IMR-90 (cell line): ENCODE results near the gene OR10D3. TPM values are rescaled to one million over a fixed set of nuclear protein-coding genes. Genes with fewer than 3 reads are reported as not detected.

Experiments used
- ATAC-seq: fragments of 200-7000 bp; cut with Tn5 transposase; 2 replicates; pipeline ENCODE4 v1.9.1; 2020; ENCODE audit warnings: low read depth, mild to moderate bottlenecking, moderate library complexity
- BruUV-seq: library from RNA; stranded (reverse); fragments of 400-500 nt; replicated peaks from 2 replicates; lab custom pipeline; 2021; lab: Mats Ljungman, UMichigan
- CTCF ChIA-PET: fragments of 300-600 bp; formaldehyde crosslinking; extraction: SDS; loops from one replicate; lab custom pipeline; 2021; ENCODE audit warnings: antibody characterized with exemption; lab: Yijun Ruan, JAX
- POLR2A ChIA-PET: fragments of 300-600 bp; sonication (Branson Sonifier 250); formaldehyde crosslinking; loops from one replicate; lab custom pipeline; 2022; ENCODE audit warnings: antibody characterized with exemption; ENCODE audit not compliant: unreplicated experiment; lab: Charles Lee
- DNase-seq: peaks from one replicate; pipeline ENCODE4 v3.0.0; 2013
- H2AFZ ChIP-seq: replicated peaks from 2 replicates; pipeline ENCODE3; 2013; ENCODE audit warnings: low read length, mild to moderate bottlenecking; ENCODE audit not compliant: poor library complexity
- H2AK5ac ChIP-seq: 2 replicates; pipeline ENCODE4 v1.6.1; 2013; ENCODE audit warnings: low read depth, low read length, inconsistent platforms
- H2AK9ac ChIP-seq: replicated peaks from 2 replicates; pipeline ENCODE3; 2013; ENCODE audit warnings: mild to moderate bottlenecking, low read depth, low read length, moderate library complexity; ENCODE audit not compliant: poor library complexity
- H2BK120ac ChIP-seq: 2 replicates; pipeline ENCODE4 v1.6.1; 2013; ENCODE audit warnings: low read depth, low read length, inconsistent platforms
- H2BK15ac ChIP-seq: 3 replicates; pipeline ENCODE4 v1.6.1; 2013; ENCODE audit warnings: low read depth, low read length, inconsistent platforms
- H2BK20ac ChIP-seq: 2 replicates; pipeline ENCODE4 v1.6.1; 2013; ENCODE audit warnings: low read depth, mild to moderate bottlenecking, inconsistent platforms, low read length, moderate library complexity
- H2BK5ac ChIP-seq: 2 replicates; pipeline ENCODE4 v1.6.1; 2013; ENCODE audit warnings: mild to moderate bottlenecking, low read depth, low read length, inconsistent platforms; ENCODE audit not compliant: poor library complexity, severe bottlenecking
- H3K14ac ChIP-seq: replicated peaks from 2 replicates; pipeline ENCODE4 v1.6.1; 2013; ENCODE audit warnings: low read depth, low read length, inconsistent platforms
- H3K18ac ChIP-seq: 2 replicates; pipeline ENCODE4 v1.6.1; 2013; ENCODE audit warnings: low read depth, low read length, control low read depth
- H3K23ac ChIP-seq: 2 replicates; pipeline ENCODE4 v1.6.1; 2013; ENCODE audit warnings: low read depth, low read length, inconsistent platforms
- H3K27ac ChIP-seq: 2 replicates; pipeline ENCODE4 v1.5.1; 2013; ENCODE audit warnings: mild to moderate bottlenecking, control low read depth, low read length; ENCODE audit not compliant: insufficient read depth
- H3K27me3 ChIP-seq: 2 replicates; pipeline ENCODE4 v1.6.1; 2013; ENCODE audit warnings: low read length; ENCODE audit not compliant: control insufficient read depth, insufficient read depth
- H3K36me3 ChIP-seq: 2 replicates; pipeline ENCODE4 v1.6.1; 2013; ENCODE audit warnings: low read length, mixed read lengths; ENCODE audit not compliant: control insufficient read depth, insufficient read depth
- H3K4ac ChIP-seq: 2 replicates; pipeline ENCODE4 v1.6.1; 2013; ENCODE audit warnings: low read depth, low read length, inconsistent platforms
- H3K4me1 ChIP-seq: 2 replicates; pipeline ENCODE4 v1.6.1; 2013; ENCODE audit warnings: low read length, mixed read lengths; ENCODE audit not compliant: control insufficient read depth, insufficient read depth
- H3K4me2 ChIP-seq: 2 replicates; pipeline ENCODE4 v1.6.1; 2013; ENCODE audit warnings: low read depth, mild to moderate bottlenecking, control low read depth, low read length, moderate library complexity
- H3K4me3 ChIP-seq: 2 replicates; pipeline ENCODE4 v1.5.1; 2013; ENCODE audit warnings: low read depth, mild to moderate bottlenecking, control low read depth, low read length, moderate library complexity; ENCODE audit not compliant: insufficient read depth
- H3K56ac ChIP-seq: 2 replicates; pipeline ENCODE4 v1.6.1; 2013; ENCODE audit warnings: low read length, inconsistent platforms; ENCODE audit not compliant: insufficient read depth; ENCODE audit errors: extremely low read depth
- H3K79me1 ChIP-seq, 2 experiments: 2 replicates each; pipeline ENCODE4 v1.6.1; 2013; ENCODE audit warnings: low read length in 2 of 2, inconsistent platforms in 1 of 2, low read depth in 1 of 2
- H3K9ac ChIP-seq: 2 replicates; pipeline ENCODE4 v1.6.1; 2013; ENCODE audit warnings: low read depth, low read length, control low read depth
- H3K9me1 ChIP-seq: 2 replicates; pipeline ENCODE4 v1.6.1; 2013; ENCODE audit warnings: low read length, inconsistent platforms; ENCODE audit not compliant: insufficient read depth
- H3K9me3 ChIP-seq: 2 replicates; pipeline ENCODE4 v1.6.1; 2013; ENCODE audit warnings: low read length; ENCODE audit not compliant: control insufficient read depth, insufficient read depth
- H4K20me1 ChIP-seq: 2 replicates; pipeline ENCODE4 v1.6.1; 2013; ENCODE audit warnings: low read length, inconsistent platforms; ENCODE audit not compliant: insufficient read depth
- H4K5ac ChIP-seq: 2 replicates; pipeline ENCODE4 v1.6.1; 2013; ENCODE audit warnings: mild to moderate bottlenecking, low read depth, low read length, control low read depth
- H4K8ac ChIP-seq, 2 experiments: 2 replicates each; pipeline ENCODE4 v1.6.1; 2013; ENCODE audit warnings: low read depth in 2 of 2, low read length in 2 of 2, control low read depth in 1 of 2, inconsistent platforms in 1 of 2
- H4K91ac ChIP-seq: 2 replicates; pipeline ENCODE4 v1.6.1; 2013; ENCODE audit warnings: low read depth, low read length, inconsistent platforms; ENCODE audit not compliant: insufficient read depth
- BHLHE40 ChIP-seq: fragments of 150-350 bp; IDR thresholded peaks from 2 replicates; pipeline ENCODE4 v1.6.1; 2016; ENCODE audit warnings: mild to moderate bottlenecking, low read depth, low read length
- CEBPB ChIP-seq: IDR thresholded peaks from 2 replicates; pipeline ENCODE4 v1.6.1; 2012; ENCODE audit warnings: low read depth, low read length, improper control_type of control experiment
- CHD1 ChIP-seq: IDR thresholded peaks from 2 replicates; pipeline ENCODE4 v1.6.1; 2012; ENCODE audit warnings: low read depth, low read length, improper control_type of control experiment
- CTCF ChIP-seq: conservative IDR thresholded peaks from 2 replicates; pipeline ENCODE4 v1.5.1; 2012; ENCODE audit warnings: mild to moderate bottlenecking, low read depth, low read length, improper control_type of control experiment
- ELK1 ChIP-seq: fragments of 150-350 bp; IDR thresholded peaks from 2 replicates; pipeline ENCODE4 v1.6.1; 2016; ENCODE audit warnings: low read depth, mild to moderate bottlenecking, low read length, moderate library complexity, borderline replicate concordance
- MAFK ChIP-seq: IDR thresholded peaks from 2 replicates; pipeline ENCODE4 v1.6.1; 2012; ENCODE audit warnings: low read depth, low read length, improper control_type of control experiment
- MAZ ChIP-seq: IDR thresholded peaks from 2 replicates; pipeline ENCODE4 v1.6.1; 2012; ENCODE audit warnings: low read depth, mild to moderate bottlenecking, low read length, improper control_type of control experiment, moderate library complexity, borderline replicate concordance
- MXI1 ChIP-seq: IDR thresholded peaks from 2 replicates; pipeline ENCODE4 v1.6.1; 2012; ENCODE audit warnings: low read depth, mild to moderate bottlenecking, low read length, moderate library complexity, borderline replicate concordance
- NFE2L2 ChIP-seq: fragments of 150-350 bp; IDR thresholded peaks from 2 replicates; pipeline ENCODE4 v1.6.1; 2016; ENCODE audit warnings: low read depth, mild to moderate bottlenecking, low read length
- POLR2A ChIP-seq: IDR thresholded peaks from 2 replicates; pipeline ENCODE4 v1.6.1; 2012; ENCODE audit warnings: mild to moderate bottlenecking, low read depth, low read length
- RAD21 ChIP-seq: IDR thresholded peaks from 2 replicates; pipeline ENCODE4 v1.6.1; 2012; ENCODE audit warnings: low read length, improper control_type of control experiment
- RCOR1 ChIP-seq: IDR thresholded peaks from 2 replicates; pipeline ENCODE4 v1.6.1; 2012; ENCODE audit warnings: mild to moderate bottlenecking, low read length, improper control_type of control experiment; ENCODE audit not compliant: insufficient replicate concordance
- SMC3 ChIP-seq: fragments of 150-350 bp; IDR thresholded peaks from 2 replicates; pipeline ENCODE4 v1.6.1; 2016; ENCODE audit warnings: low read depth, mild to moderate bottlenecking, antibody characterized with exemption, low read length, moderate library complexity
- USF2 ChIP-seq: fragments of 150-350 bp; IDR thresholded peaks from 2 replicates; pipeline ENCODE4 v1.6.1; 2017; ENCODE audit warnings: mild to moderate bottlenecking, antibody characterized with exemption, low read length, low read depth
- dilution Hi-C: fragments of 300-500 bp; cut with HindIII; formaldehyde crosslinking; loops from one replicate; pipeline ENCODE4 v1.14.3; 2018; ENCODE audit warnings: low sequenced_read_pairs; ENCODE audit not compliant: unreplicated experiment
- in situ Hi-C: fragments of 300-500 bp; cut with MboI; formaldehyde crosslinking; loops from 3 replicates; pipeline ENCODE4 v1.14.3; 2019; ENCODE audit warnings: low sequenced_read_pairs, inconsistent platforms, mixed read lengths
- intact Hi-C: fragments of 100-400 bp; cut with micrococcal nuclease; formaldehyde crosslinking; loops from 2 replicates; pipeline ENCODE4 v1.10.0; 2022
- polyA plus RNA-seq, 3 experiments: library from polyadenylated mRNA; depleted of rRNA; stranded (reverse); fragments of >200 nt; gene quantifications; 2 replicates each; pipeline ENCODE4 v1.2.3, GENCODE V29; 2012; ENCODE audit warnings: low replicate concordance in 1 of 3
- total RNA-seq: library from RNA; depleted of rRNA; stranded (reverse); fragments of >200 nt; gene quantifications from 2 replicates; pipeline ENCODE4 v1.2.3, GENCODE V29; 2012

OR10D3 gene
- total and polyA plus RNA-seq, 2 of the 4 experiments (the other 2 are of a cell fraction), result not detected

GRCh38 chr11:124219126-124219525 lies 36.0 kb downstream of the OR10D3 start:
- CTCF ChIA-PET, result no interaction called here
- intact Hi-C loops, result no loop called here
- in situ Hi-C loops, result no loop called here

More at GRCh38 chr11:124219126-124219525, 36.0 kb downstream of the OR10D3 start:
- no peak overlapping the region for H3K4me3 ChIP-seq
- H3K9me1 ChIP-seq, result no peaks in the 10 kb centered on the region
- H3K27ac ChIP-seq, result no peak overlapping the region
- H3K4ac ChIP-seq, result no peak overlapping the region
- no peak overlapping the region for H2BK20ac ChIP-seq
- H2AK5ac ChIP-seq, result no peak overlapping the region
- no peak overlapping the region for H4K5ac ChIP-seq
- H2BK15ac ChIP-seq, result no peak overlapping the region
- H2AFZ ChIP-seq, result no peak overlapping the region
- H2BK5ac ChIP-seq, result no peak overlapping the region
- no peaks in the 10 kb centered on the region for H3K36me3 ChIP-seq
- H3K27me3 ChIP-seq, result no peaks in the 10 kb centered on the region; the same call in 1 of the 2 replicates
- dilution Hi-C loops, result no loop called here
- no peak overlapping the region for H3K18ac ChIP-seq
- no peaks in the 10 kb centered on the region for H3K4me1 ChIP-seq
- H3K14ac ChIP-seq, result no peak overlapping the region
- no peak overlapping the region for H3K23ac ChIP-seq
- H3K79me1 ChIP-seq, result no peaks in the 10 kb centered on the region
- POLR2A ChIA-PET, result no interaction called here
- H3K9ac ChIP-seq, result no peak overlapping the region
- no TSS peak for BruUV-seq
- ATAC-seq (no peak), DNase-seq (no peak)
- H4K20me1 ChIP-seq, result no peaks in the 10 kb centered on the region
- no peak overlapping the region for H2AK9ac ChIP-seq
- no peak overlapping the region for H3K4me2 ChIP-seq
- no peak overlapping the region for H2BK120ac ChIP-seq
- TF ChIP-seq SMC3, result no peak
- TF ChIP-seq BHLHE40, result no peak
- TF ChIP-seq CTCF, result no peak; the same call in 1 of the 2 replicates
- TF ChIP-seq CHD1, result no peak
- no peak for TF ChIP-seq USF2
- no peak for TF ChIP-seq ELK1
- no peak for TF ChIP-seq POLR2A
- no peak for TF ChIP-seq MXI1
- no peak for TF ChIP-seq RCOR1
- no peak for TF ChIP-seq CEBPB
- TF ChIP-seq MAFK, result no peak
- no peak for TF ChIP-seq NFE2L2
- TF ChIP-seq RAD21, result no peak
- TF ChIP-seq MAZ, result no peak
- no peak overlapping the region for H4K8ac ChIP-seq
- no peak overlapping the region for H4K91ac ChIP-seq
- H3K9me3 ChIP-seq, result no peaks in the 10 kb centered on the region
- no peak overlapping the region for H3K56ac ChIP-seq
